Measurements from ENCODE around the gene PTPRR. TPM values are rescaled to one million over a fixed set of nuclear protein-coding genes. Genes with fewer than 3 reads are reported as not detected.

Gene PTPRR
- total RNA-seq, 2 donors from 2014 or later = 0.32 to 2.4 TPM

- Histone ChIP-seq H3K27ac (no peak overlapping the region), H3K27me3 (replicated peaks; ENCODE audit: insufficient read depth) (no peaks in the 10 kb centered on the region), H3K9me3 (no peaks in the 10 kb centered on the region), H3K4me1 (replicated peaks) (no peaks in the 10 kb centered on the region), H3K36me3 (no peaks in the 10 kb centered on the region), H3K4me3 (no peak overlapping the region)
- TF ChIP-seq POLR2AphosphoS5 (IDR thresholded peaks at IDR 0.05) (no peak), POLR2A (IDR thresholded peaks at IDR 0.05) (no peak), CTCF (IDR thresholded peaks at IDR 0.05) (no peak)
- intact Hi-C loops (cut with DNase I) = no loop called here
- no peak for DNase-seq (ENCODE audit: low spot score)
Measured at GRCh38 chr12:70948976-70949336, 28.4 kb upstream of the PTPRR start.

GRCh38 chr12:70948236-70948975 is 27.9 kb upstream of the PTPRR start:
- no peak overlapping the region for H3K4me3 ChIP-seq
- no peaks in the 10 kb centered on the region for H3K4me1 ChIP-seq (replicated peaks)
- intact Hi-C loops (cut with DNase I) = no loop called here
- no peak overlapping the region for H3K27ac ChIP-seq
- H3K36me3 ChIP-seq = no peaks in the 10 kb centered on the region
- DNase-seq (ENCODE audit: low spot score) = no peak
- TF ChIP-seq POLR2A (IDR thresholded peaks at IDR 0.05) (no peak), POLR2AphosphoS5 (IDR thresholded peaks at IDR 0.05) (no peak), CTCF (IDR thresholded peaks at IDR 0.05) (no peak)
- no peaks in the 10 kb centered on the region for H3K9me3 ChIP-seq
- H3K27me3 ChIP-seq (replicated peaks; ENCODE audit: insufficient read depth) = no peaks in the 10 kb centered on the region
- 56% methylated on average over 6 of the region's 6 CpGs for WGBS

GRCh38 chr12:70936203-70936813 is 15.8 kb upstream of the PTPRR start:
- Histone ChIP-seq H3K4me1 (replicated peaks) (no peaks in the 10 kb centered on the region), H3K27ac (no peak overlapping the region), H3K36me3 (no peaks in the 10 kb centered on the region), H3K27me3 (replicated peaks; ENCODE audit: insufficient read depth) (no peaks in the 10 kb centered on the region), H3K9me3 (no peaks in the 10 kb centered on the region), H3K4me3 (no peak overlapping the region)
- 45% methylated on average over 3 of the region's 3 CpGs for WGBS
- DNase-seq (ENCODE audit: low spot score) = no peak
- TF ChIP-seq POLR2AphosphoS5 (IDR thresholded peaks at IDR 0.05) (no peak), POLR2A (IDR thresholded peaks at IDR 0.05) (no peak), CTCF (IDR thresholded peaks at IDR 0.05) (no peak)
- intact Hi-C loops (cut with DNase I) = no loop called here

GRCh38 chr12:70933133-70933532 is 12.6 kb upstream of the PTPRR start:
- DNase-seq (ENCODE audit: low spot score) = no peak
- Histone ChIP-seq H3K27me3 (replicated peaks; ENCODE audit: insufficient read depth) (no peaks in the 10 kb centered on the region), H3K36me3 (no peaks in the 10 kb centered on the region), H3K4me1 (replicated peaks) (no peaks in the 10 kb centered on the region), H3K4me3 (no peak overlapping the region), H3K9me3 (no peaks in the 10 kb centered on the region), H3K27ac (no peak overlapping the region)
- intact Hi-C loops (cut with DNase I) = no loop called here
- WGBS = 74% methylated on average over 4 of the region's 4 CpGs
- TF ChIP-seq POLR2A (IDR thresholded peaks at IDR 0.05) = no peak
- TF ChIP-seq CTCF (IDR thresholded peaks at IDR 0.05) = no peak
- no peak for TF ChIP-seq POLR2AphosphoS5 (IDR thresholded peaks at IDR 0.05)

GRCh38 chr12:70929029-70929428 is 8.5 kb upstream of the PTPRR start:
- Histone ChIP-seq H3K27me3 (replicated peaks; ENCODE audit: insufficient read depth) (no peaks in the 10 kb centered on the region), H3K27ac (no peak overlapping the region), H3K9me3 (no peaks in the 10 kb centered on the region), H3K4me1 (replicated peaks) (no peaks in the 10 kb centered on the region), H3K4me3 (no peak overlapping the region), H3K36me3 (no peaks in the 10 kb centered on the region)
- intact Hi-C loops (cut with DNase I) = no loop called here
- TF ChIP-seq CTCF (IDR thresholded peaks at IDR 0.05) = no peak
- DNase-seq (ENCODE audit: low spot score) = no peak

Data from prostate gland (tissue), 2 donors.